Lower leg skin (tissue), 3 donors: ENCODE measurements around the gene PLPPR1.

Source experiments
- POLR2A ChIP-seq, 2 donors: fragments of 450-650 bp; IDR thresholded peaks; one replicate each; pipeline ENCODE4 v1.6.1; 2016 to 2017; ENCODE audit warnings: antibody characterized with exemption in 2 of 2, mild to moderate bottlenecking in 1 of 2, moderate library complexity in 1 of 2
- TF ChIP-seq, protein P1 (sequence below), 3 donors: fragments of 450-650 bp; IDR thresholded peaks; one replicate each; pipeline ENCODE4 v1.5.1; 2016; ENCODE audit warnings: antibody characterized with exemption in 3 of 3, mild to moderate bottlenecking in 3 of 3, moderate library complexity in 2 of 3

DNA sequence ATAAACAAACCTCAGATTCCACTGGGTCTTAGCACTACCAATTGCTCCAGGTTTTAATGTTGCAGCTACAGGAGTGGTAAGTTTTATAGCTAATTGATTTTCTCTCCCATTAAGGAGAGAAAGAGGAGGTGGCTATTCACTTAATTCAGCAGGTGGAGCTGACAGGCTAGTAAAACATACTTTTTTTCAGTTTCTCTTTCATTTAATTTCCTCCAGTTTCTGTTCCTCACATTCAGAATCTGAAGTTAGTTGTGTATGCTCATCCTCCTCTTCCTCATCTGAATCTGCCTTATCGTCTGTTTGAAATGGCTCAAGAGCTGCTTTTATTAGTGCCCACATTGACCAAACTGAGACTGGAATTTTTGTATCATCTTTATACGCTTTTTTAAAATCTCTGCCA, 98.0 kb downstream of the PLPPR1 start:
- TF ChIP-seq, protein P1, sequence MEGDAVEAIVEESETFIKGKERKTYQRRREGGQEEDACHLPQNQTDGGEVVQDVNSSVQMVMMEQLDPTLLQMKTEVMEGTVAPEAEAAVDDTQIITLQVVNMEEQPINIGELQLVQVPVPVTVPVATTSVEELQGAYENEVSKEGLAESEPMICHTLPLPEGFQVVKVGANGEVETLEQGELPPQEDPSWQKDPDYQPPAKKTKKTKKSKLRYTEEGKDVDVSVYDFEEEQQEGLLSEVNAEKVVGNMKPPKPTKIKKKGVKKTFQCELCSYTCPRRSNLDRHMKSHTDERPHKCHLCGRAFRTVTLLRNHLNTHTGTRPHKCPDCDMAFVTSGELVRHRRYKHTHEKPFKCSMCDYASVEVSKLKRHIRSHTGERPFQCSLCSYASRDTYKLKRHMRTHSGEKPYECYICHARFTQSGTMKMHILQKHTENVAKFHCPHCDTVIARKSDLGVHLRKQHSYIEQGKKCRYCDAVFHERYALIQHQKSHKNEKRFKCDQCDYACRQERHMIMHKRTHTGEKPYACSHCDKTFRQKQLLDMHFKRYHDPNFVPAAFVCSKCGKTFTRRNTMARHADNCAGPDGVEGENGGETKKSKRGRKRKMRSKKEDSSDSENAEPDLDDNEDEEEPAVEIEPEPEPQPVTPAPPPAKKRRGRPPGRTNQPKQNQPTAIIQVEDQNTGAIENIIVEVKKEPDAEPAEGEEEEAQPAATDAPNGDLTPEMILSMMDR (IDR thresholded peaks at IDR 0.05): no peak
- TF ChIP-seq POLR2A (IDR thresholded peaks at IDR 0.05): no peak
